Spleen (tissue), 7 donors: ENCODE measurements around the gene PCED1A.

ENCODE experiments used
- POLR2AphosphoS5 ChIP-seq, 3 donors: sonication (generic); formaldehyde crosslinking; IDR thresholded peaks; one replicate each; pipeline ENCODE4 v1.5.1; 2017; ENCODE audit warnings: antibody characterized with exemption in 3 of 3
- TF ChIP-seq, protein P1 (sequence below), 11 experiments: fragments of 200-600 bp in 7 of 11; fragments of 450-650 bp in 4 of 11; sonication (generic) in 4 of 11; IDR thresholded peaks in 8 of 11; conservative IDR thresholded peaks in 3 of 11; 1 replicate in 7 of 11; 2 replicates in 4 of 11; pipeline versions ENCODE4 v1.4.0 to v1.8.0; 2016 to 2021; ENCODE audit warnings: antibody characterized with exemption in 11 of 11, inconsistent platforms in 4 of 11, mild to moderate bottlenecking in 1 of 11
- donor health status: DM: no; HTN: no; CAD: no; lungs with moderate emphysema.
- donor health status: DM: no; HTN: no; CAD: no.
- donor health status: DM: no; HTN: no; CAD: no.

DNA sequence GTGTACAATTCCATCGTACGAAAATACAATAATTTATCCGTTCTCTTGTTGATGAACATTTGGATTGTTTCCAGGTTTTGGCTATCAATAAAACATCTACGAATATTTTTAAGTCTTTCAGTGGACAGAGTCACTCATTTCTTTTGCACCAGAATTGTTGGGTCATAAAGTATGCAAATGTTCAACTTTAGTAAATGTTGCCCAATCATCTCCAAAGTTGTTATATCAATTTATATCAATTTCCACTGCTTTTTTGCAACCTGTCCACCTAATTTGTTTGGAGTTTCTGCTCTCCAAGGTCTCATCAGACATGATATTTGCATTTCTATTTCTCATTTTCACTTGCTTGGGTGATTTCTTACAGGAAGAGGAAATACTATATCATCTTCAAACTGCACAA, 13.8 kb downstream of the PCED1A start:
- TF ChIP-seq POLR2AphosphoS5 (IDR thresholded peaks at IDR 0.05): no peak
- TF ChIP-seq, protein P1, sequence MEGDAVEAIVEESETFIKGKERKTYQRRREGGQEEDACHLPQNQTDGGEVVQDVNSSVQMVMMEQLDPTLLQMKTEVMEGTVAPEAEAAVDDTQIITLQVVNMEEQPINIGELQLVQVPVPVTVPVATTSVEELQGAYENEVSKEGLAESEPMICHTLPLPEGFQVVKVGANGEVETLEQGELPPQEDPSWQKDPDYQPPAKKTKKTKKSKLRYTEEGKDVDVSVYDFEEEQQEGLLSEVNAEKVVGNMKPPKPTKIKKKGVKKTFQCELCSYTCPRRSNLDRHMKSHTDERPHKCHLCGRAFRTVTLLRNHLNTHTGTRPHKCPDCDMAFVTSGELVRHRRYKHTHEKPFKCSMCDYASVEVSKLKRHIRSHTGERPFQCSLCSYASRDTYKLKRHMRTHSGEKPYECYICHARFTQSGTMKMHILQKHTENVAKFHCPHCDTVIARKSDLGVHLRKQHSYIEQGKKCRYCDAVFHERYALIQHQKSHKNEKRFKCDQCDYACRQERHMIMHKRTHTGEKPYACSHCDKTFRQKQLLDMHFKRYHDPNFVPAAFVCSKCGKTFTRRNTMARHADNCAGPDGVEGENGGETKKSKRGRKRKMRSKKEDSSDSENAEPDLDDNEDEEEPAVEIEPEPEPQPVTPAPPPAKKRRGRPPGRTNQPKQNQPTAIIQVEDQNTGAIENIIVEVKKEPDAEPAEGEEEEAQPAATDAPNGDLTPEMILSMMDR (IDR thresholded peaks at IDR 0.05 in 8 of 11, conservative IDR thresholded peaks at IDR 0.05 in 3 of 11): no peak
